Breast epithelium (tissue), 3 donors: ENCODE results near the gene COL9A3.

Experiments
- POLR2A ChIP-seq: fragments of 450-650 bp; IDR thresholded peaks from one replicate; pipeline ENCODE4 v1.6.1; 2016; ENCODE audit warnings: antibody characterized with exemption, mild to moderate bottlenecking, moderate library complexity
- TF ChIP-seq, protein P1 (sequence below), 3 donors: fragments of 450-650 bp; IDR thresholded peaks; one replicate each; pipeline ENCODE4 v1.5.1; 2016 to 2017; ENCODE audit warnings: antibody characterized with exemption in 3 of 3, mild to moderate bottlenecking in 3 of 3, moderate library complexity in 3 of 3

DNA sequence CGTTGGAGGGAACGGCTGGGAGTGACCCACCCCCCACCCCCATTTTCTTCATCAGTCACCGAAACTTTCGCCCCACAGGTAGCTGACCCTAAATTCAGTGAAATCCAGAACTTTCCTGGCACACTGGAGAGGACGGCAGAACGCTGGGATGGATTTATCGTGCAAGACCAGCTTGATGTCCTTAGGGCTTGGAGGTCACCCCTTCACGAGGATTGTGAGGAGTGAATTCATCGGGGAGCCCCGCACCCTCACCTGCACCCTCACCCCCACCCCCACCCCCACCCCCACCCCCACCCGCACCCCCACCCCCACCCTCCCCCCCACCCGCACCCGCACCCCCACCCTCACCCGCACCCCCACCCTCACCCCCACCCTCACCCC lies 58.1 kb downstream of the COL9A3 start:
- TF ChIP-seq, protein P1, sequence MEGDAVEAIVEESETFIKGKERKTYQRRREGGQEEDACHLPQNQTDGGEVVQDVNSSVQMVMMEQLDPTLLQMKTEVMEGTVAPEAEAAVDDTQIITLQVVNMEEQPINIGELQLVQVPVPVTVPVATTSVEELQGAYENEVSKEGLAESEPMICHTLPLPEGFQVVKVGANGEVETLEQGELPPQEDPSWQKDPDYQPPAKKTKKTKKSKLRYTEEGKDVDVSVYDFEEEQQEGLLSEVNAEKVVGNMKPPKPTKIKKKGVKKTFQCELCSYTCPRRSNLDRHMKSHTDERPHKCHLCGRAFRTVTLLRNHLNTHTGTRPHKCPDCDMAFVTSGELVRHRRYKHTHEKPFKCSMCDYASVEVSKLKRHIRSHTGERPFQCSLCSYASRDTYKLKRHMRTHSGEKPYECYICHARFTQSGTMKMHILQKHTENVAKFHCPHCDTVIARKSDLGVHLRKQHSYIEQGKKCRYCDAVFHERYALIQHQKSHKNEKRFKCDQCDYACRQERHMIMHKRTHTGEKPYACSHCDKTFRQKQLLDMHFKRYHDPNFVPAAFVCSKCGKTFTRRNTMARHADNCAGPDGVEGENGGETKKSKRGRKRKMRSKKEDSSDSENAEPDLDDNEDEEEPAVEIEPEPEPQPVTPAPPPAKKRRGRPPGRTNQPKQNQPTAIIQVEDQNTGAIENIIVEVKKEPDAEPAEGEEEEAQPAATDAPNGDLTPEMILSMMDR (IDR thresholded peaks at IDR 0.05), result no peak
- TF ChIP-seq POLR2A, result no peak
